ENCODE measurements around the gene TUBGCP2. TPM values are rescaled to one million over a fixed set of nuclear protein-coding genes. Genes with fewer than 3 reads are reported as not detected.

TUBGCP2 gene
- polyA plus RNA-seq (ENCODE audit: insufficient read depth in 1 of 5, insufficient read length in 5 of 5, low replicate concordance in 1 of 5), result 10 to 100 TPM; 45.4 to 60.0 (median 54.9) TPM
- long read RNA-seq, donor 1, full-length matches to known transcripts, result 29 of 66 reads
- long read RNA-seq, donor 1, partial matches to known transcripts, result 37 of 66 reads
- long read RNA-seq, donor 1, other reads (novel, unspliced or antisense), result 0 of 66 reads
- long read RNA-seq, donor 2, full-length matches to known transcripts, result 14 of 14 reads
- long read RNA-seq, donor 2, partial matches to known transcripts, result 0 of 14 reads
- long read RNA-seq, donor 2, other reads (novel, unspliced or antisense), result 0 of 14 reads
- long read RNA-seq, donor 3, full-length matches to known transcripts, result 9 of 66 reads
- long read RNA-seq, donor 3, partial matches to known transcripts, result 23 of 66 reads
- long read RNA-seq, donor 3, other reads (novel, unspliced or antisense), result 34 of 66 reads
- long read RNA-seq, donor 4, full-length matches to known transcripts, result 9 of 92 reads
- long read RNA-seq, donor 4, partial matches to known transcripts, result 56 of 92 reads
- long read RNA-seq, donor 4, other reads (novel, unspliced or antisense), result 27 of 92 reads
- long read RNA-seq, donor 5, full-length matches to known transcripts, result 13 of 119 reads
- long read RNA-seq, donor 5, partial matches to known transcripts, result 106 of 119 reads
- long read RNA-seq, donor 5, other reads (novel, unspliced or antisense), result 0 of 119 reads
- long read RNA-seq, donor 6, full-length matches to known transcripts, result 20 of 50 reads
- long read RNA-seq, donor 6, partial matches to known transcripts, result 30 of 50 reads
- long read RNA-seq, donor 6, other reads (novel, unspliced or antisense), result 0 of 50 reads
- long read RNA-seq, donor 7, full-length matches to known transcripts, result 16 of 33 reads
- long read RNA-seq, donor 7, partial matches to known transcripts, result 17 of 33 reads
- long read RNA-seq, donor 7, other reads (novel, unspliced or antisense), result 0 of 33 reads
- long read RNA-seq, donor 8, partial matches to known transcripts, result 10 of 10 reads
- long read RNA-seq, donor 8, other reads (novel, unspliced or antisense), result 0 of 10 reads

GRCh38 chr10:133308421-133309099, at the start of gene TUBGCP2, which contains the start of gene ZNF511:
TUBGCP2 (minus strand) TSS chr10:133308872; CDS start chr10:133302941, 5,931 bp downstream.
ZNF511 (plus strand) TSS chr10:133308914; CDS start chr10:133308944, 30 bp downstream.
- DNase-seq, result peak; percentile 86 to 87

- DNase-seq, result peak; percentile 38 to 56
These were observed 48.9 kb upstream of the TUBGCP2 start, which contains the start of gene FUOM for GRCh38 chr10:133357285-133358161. FUOM (minus strand) TSS chr10:133358019; CDS start chr10:133358007, 12 bp downstream.

- DNase-seq, result no peak
These were observed 48.0 kb upstream of the TUBGCP2 start for GRCh38 chr10:133356549-133357284.

GRCh38 chr10:133355991-133356390, 47.3 kb upstream of the TUBGCP2 start:
- DNase-seq, result no peak

- no peak for DNase-seq
These were observed 46.6 kb upstream of the TUBGCP2 start for GRCh38 chr10:133355266-133355665.

- DNase-seq, result no peak
These were observed 46.1 kb upstream of the TUBGCP2 start for GRCh38 chr10:133354672-133355240.

GRCh38 chr10:133353988-133354605, 45.4 kb upstream of the TUBGCP2 start:
- DNase-seq, result no peak

- DNase-seq, result no peak
These were observed 44.7 kb upstream of the TUBGCP2 start for GRCh38 chr10:133353202-133353959.

GRCh38 chr10:133351408-133352318, 43.0 kb upstream of the TUBGCP2 start:
- DNase-seq, result no peak

- no peak for DNase-seq
These were observed 42.3 kb upstream of the TUBGCP2 start for GRCh38 chr10:133350950-133351329.

- DNase-seq, result no peak
These were observed 41.7 kb upstream of the TUBGCP2 start for GRCh38 chr10:133350283-133350949.

- DNase-seq, result no peak
These were observed 40.9 kb upstream of the TUBGCP2 start for GRCh38 chr10:133349577-133350011.

- no peak for DNase-seq
These were observed 40.5 kb upstream of the TUBGCP2 start for GRCh38 chr10:133349160-133349568.

GRCh38 chr10:133347710-133348517, 39.2 kb upstream of the TUBGCP2 start:
- no peak for DNase-seq

GRCh38 chr10:133346413-133346812, 37.7 kb upstream of the TUBGCP2 start:
- DNase-seq, result no peak
